ENCODE results near the gene VEGFC. TPM values are rescaled to one million over a fixed set of nuclear protein-coding genes. Genes with fewer than 3 reads are reported as not detected.

The VEGFC gene
- total RNA-seq, 1 donor from 2014 or later: 14.2 TPM

GRCh38 chr4:176814770-176815169 lies 22.0 kb upstream of the VEGFC start:
- intact Hi-C loops (cut with DNase I): no loop called here
- no peak overlapping the region for H3K4me3 ChIP-seq
- no peak for TF ChIP-seq CTCF (IDR thresholded peaks at IDR 0.05)
- no peak for TF ChIP-seq POLR2A (IDR thresholded peaks at IDR 0.05)
- TF ChIP-seq POLR2AphosphoS5 (IDR thresholded peaks at IDR 0.05; ENCODE audit: insufficient read depth in 1 of 2, low read depth in 1 of 2): no peak
- H3K4me1 ChIP-seq: no peaks in the 10 kb centered on the region
- H3K9me3 ChIP-seq: no peaks in the 10 kb centered on the region
- no peak overlapping the region for H3K27ac ChIP-seq
- H3K27me3 ChIP-seq: no peaks in the 10 kb centered on the region
- DNase-seq (ENCODE audit: extremely low spot score in 2 of 2): no peak
- no peaks in the 10 kb centered on the region for H3K36me3 ChIP-seq

DNA sequence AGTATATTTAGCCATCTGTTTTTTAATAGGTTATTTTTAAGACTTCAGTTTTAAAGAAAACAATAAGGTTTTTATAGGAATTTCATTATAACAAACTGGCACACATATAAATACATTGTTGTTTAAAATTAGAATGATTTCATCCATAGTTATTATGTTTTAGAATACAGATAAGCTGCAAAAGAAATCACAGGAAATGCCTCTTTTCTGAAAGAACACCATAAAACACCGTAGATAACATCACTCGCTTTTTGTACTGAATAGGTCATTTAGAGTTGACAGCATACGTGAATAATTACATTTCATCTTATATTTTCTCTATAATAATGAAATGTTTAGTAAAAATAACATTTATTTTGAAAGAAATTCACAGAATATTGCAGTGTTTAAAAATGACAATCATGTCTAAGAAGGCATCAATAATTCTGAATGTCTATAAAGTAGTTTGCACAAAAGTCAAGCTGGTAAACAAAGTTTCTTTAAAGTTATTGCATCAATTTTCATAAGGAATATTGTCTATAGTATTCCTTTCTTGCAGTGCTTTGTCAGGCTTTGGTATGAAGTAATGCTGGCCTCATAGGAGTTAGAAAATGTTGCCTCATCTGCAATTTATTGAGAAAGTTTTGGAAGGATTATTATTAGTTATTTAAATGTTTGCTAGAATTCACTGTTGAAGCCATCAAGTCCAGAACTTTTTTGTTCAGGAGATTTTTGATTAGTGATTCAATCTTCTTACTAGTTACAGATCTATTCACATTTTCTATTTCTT lies 17.9 kb upstream of the VEGFC start:
- intact Hi-C loops (cut with DNase I): no loop called here
- TF ChIP-seq CTCF (IDR thresholded peaks at IDR 0.05) (no peak), POLR2A (IDR thresholded peaks at IDR 0.05) (no peak), POLR2AphosphoS5 (IDR thresholded peaks at IDR 0.05; ENCODE audit: insufficient read depth in 1 of 2, low read depth in 1 of 2) (no peak)
- Histone ChIP-seq H3K4me3 (no peak overlapping the region), H3K9me3 (no peaks in the 10 kb centered on the region), H3K4me1 (no peaks in the 10 kb centered on the region), H3K36me3 (no peaks in the 10 kb centered on the region), H3K27ac (no peak overlapping the region), H3K27me3 (no peaks in the 10 kb centered on the region)
- no peak for DNase-seq (ENCODE audit: extremely low spot score in 2 of 2)

GRCh38 chr4:176806778-176807375 lies 14.2 kb upstream of the VEGFC start:
- no peak for DNase-seq (ENCODE audit: extremely low spot score in 2 of 2)
- intact Hi-C loops (cut with DNase I): no loop called here
- H3K36me3 ChIP-seq: no peaks in the 10 kb centered on the region
- H3K27ac ChIP-seq: no peak overlapping the region
- no peak for TF ChIP-seq CTCF (IDR thresholded peaks at IDR 0.05)
- TF ChIP-seq POLR2A (IDR thresholded peaks at IDR 0.05): no peak
- no peak for TF ChIP-seq POLR2AphosphoS5 (IDR thresholded peaks at IDR 0.05; ENCODE audit: insufficient read depth in 1 of 2, low read depth in 1 of 2)
- H3K4me1 ChIP-seq: no peaks in the 10 kb centered on the region
- H3K4me3 ChIP-seq: no peak overlapping the region
- no peaks in the 10 kb centered on the region for H3K9me3 ChIP-seq
- no peaks in the 10 kb centered on the region for H3K27me3 ChIP-seq

GRCh38 chr4:176805155-176805554 lies 12.4 kb upstream of the VEGFC start:
- intact Hi-C loops (cut with DNase I): no loop called here
- Histone ChIP-seq H3K4me3 (no peak overlapping the region), H3K27ac (no peak overlapping the region), H3K27me3 (no peaks in the 10 kb centered on the region), H3K9me3 (no peaks in the 10 kb centered on the region), H3K4me1 (no peaks in the 10 kb centered on the region), H3K36me3 (no peaks in the 10 kb centered on the region)
- no peak for DNase-seq (ENCODE audit: extremely low spot score in 2 of 2)
- TF ChIP-seq POLR2AphosphoS5 (IDR thresholded peaks at IDR 0.05; ENCODE audit: insufficient read depth in 1 of 2, low read depth in 1 of 2) (no peak), POLR2A (IDR thresholded peaks at IDR 0.05) (no peak), CTCF (IDR thresholded peaks at IDR 0.05) (no peak)
